HepG2 (cell line): ENCODE results near the gene RAD1. TPM values are rescaled to one million over a fixed set of nuclear protein-coding genes. Genes with fewer than 3 reads are reported as not detected.

Experiments
- ARNT ChIP-seq: fragments of 450-650 bp; IDR thresholded peaks from 2 replicates; pipeline ENCODE4 v1.6.1; 2017
- EED ChIP-seq: sonication (generic); formaldehyde crosslinking; IDR thresholded peaks from 2 replicates; pipeline ENCODE4 v1.5.0; 2020; ENCODE audit warnings: mild to moderate bottlenecking, missing genetic modification reagents
- GZF1 ChIP-seq: sonication (generic); formaldehyde crosslinking; IDR thresholded peaks from 2 replicates; pipeline ENCODE4 v1.5.1; 2020; ENCODE audit warnings: mild to moderate bottlenecking, missing genetic modification reagents
- PHF20 ChIP-seq: sonication (generic); formaldehyde crosslinking; IDR thresholded peaks from 2 replicates; pipeline ENCODE4 v1.5.0; 2020; ENCODE audit warnings: mild to moderate bottlenecking, missing genetic modification reagents
- SP140L ChIP-seq: sonication (generic); formaldehyde crosslinking; IDR thresholded peaks from 2 replicates; pipeline ENCODE4 v1.4.0; 2020; ENCODE audit warnings: missing genetic modification reagents, borderline replicate concordance
- THAP8 ChIP-seq: sonication (generic); formaldehyde crosslinking; IDR thresholded peaks from 2 replicates; pipeline ENCODE4 v1.5.1; 2020; ENCODE audit warnings: missing genetic modification reagents, mild to moderate bottlenecking, borderline replicate concordance
- ZNF512B ChIP-seq: sonication (generic); formaldehyde crosslinking; IDR thresholded peaks from 2 replicates; pipeline ENCODE4 v1.5.1; 2020; ENCODE audit warnings: missing genetic modification reagents, mild to moderate bottlenecking, borderline replicate concordance
- ZNF607 ChIP-seq: sonication (generic); formaldehyde crosslinking; IDR thresholded peaks from 2 replicates; pipeline ENCODE4 v1.5.1; 2020; ENCODE audit warnings: missing genetic modification reagents, mild to moderate bottlenecking, borderline replicate concordance
- ZNF724P ChIP-seq: sonication (generic); formaldehyde crosslinking; IDR thresholded peaks from 2 replicates; pipeline ENCODE4 v1.8.0; 2022; ENCODE audit warnings: missing genetic modification reagents, borderline replicate concordance
- polyA plus RNA-seq, 8 experiments: library from polyadenylated mRNA; depleted of rRNA in 3 of 8; stranded (reverse) in 7 of 8; unstranded in 1 of 8; fragments of >200 nt; fragmentation: Illumina TruSeq in 4 of 8; extraction: Trizol in 4 of 8; gene quantifications; 2 replicates each; pipeline versions ENCODE4 v1.2.1 to v1.2.3, GENCODE V29; 2011 to 2016; ENCODE audit warnings: low read depth in 4 of 8, missing spikeins in 1 of 8, mixed read lengths in 1 of 8; ENCODE audit not compliant: insufficient read depth in 1 of 8
- total RNA-seq, 5 experiments: library from RNA; depleted of rRNA; stranded (reverse); fragments of >200 nt; fragmentation: Illumina TruSeq; extraction: Trizol; gene quantifications; 2 replicates each; pipeline ENCODE4 v1.2.3, GENCODE V29; 2016; ENCODE audit warnings: low read depth in 1 of 5
- TF ChIP-seq, protein P1 (sequence below): sonication (generic); formaldehyde crosslinking; IDR thresholded peaks from 2 replicates; pipeline ENCODE4 v1.5.1; 2020; ENCODE audit warnings: missing genetic modification reagents, mild to moderate bottlenecking, borderline replicate concordance
- TF ChIP-seq, protein P2 (sequence below): IDR thresholded peaks from 2 replicates; pipeline ENCODE4 v1.4.0; 2020; ENCODE audit warnings: mild to moderate bottlenecking, missing genetic modification reagents

The RAD1 gene
- total and polyA plus RNA-seq, 2 of the 13 experiments (the other 11 are each of a cell fraction or from before 2014, with no cell fraction given), result 14.7 to 39.1 TPM

DNA sequence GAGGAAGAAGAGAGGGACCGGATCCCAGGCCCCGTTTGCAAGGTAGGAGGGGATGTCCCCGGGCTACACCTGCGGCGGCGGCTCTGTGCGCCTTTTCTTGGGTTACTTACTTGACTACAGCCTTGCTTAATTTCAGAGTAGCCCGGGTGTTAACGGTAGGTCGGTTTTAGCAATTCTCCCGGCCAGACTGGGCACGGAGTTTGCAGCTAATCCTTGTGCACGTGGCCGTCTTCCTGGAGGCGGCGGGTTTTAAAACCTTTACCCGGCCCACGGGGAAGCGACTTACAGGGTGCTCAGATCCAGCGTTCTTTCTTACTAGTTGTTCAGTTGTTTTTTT lies 520 bp upstream of the RAD1 start (continued):
- TF ChIP-seq ZNF512B (CRISPR knock-in tag) (0 out of 2 replicates have a peak, but pooled peaks have one; percentile 11), THAP8 (CRISPR knock-in tag) (0 out of 2 replicates have a peak, but pooled peaks have one; percentile 77), ZNF607 (CRISPR knock-in tag) (0 out of 2 replicates have a peak, but pooled peaks have one; percentile 33), GZF1 (CRISPR knock-in tag) (0 out of 2 replicates have a peak, but pooled peaks have one; percentile 14), PHF20 (CRISPR knock-in tag) (no peak), ZNF724P (CRISPR knock-in tag) (0 out of 2 replicates have a peak, but pooled peaks have one; percentile 2), ARNT (no peak), SP140L (CRISPR knock-in tag) (peak; percentile 3; the same call in 1 of the 2 replicates), EED (CRISPR knock-in tag) (0 out of 2 replicates have a peak, but pooled peaks have one; percentile 10)
- TF ChIP-seq, protein P1, sequence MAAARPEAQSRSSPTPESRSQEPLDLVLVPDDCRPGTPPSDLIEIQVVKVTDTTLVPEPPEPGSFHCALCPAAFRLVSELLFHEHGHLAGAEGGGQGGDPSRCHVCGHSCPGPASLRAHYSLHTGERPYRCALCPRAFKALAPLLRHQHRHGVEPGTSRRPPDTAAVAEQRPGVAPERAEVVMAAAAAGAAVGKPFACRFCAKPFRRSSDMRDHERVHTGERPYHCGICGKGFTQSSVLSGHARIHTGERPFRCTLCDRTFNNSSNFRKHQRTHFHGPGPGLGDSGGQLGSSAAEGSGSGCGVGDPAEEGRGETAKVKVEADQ, result no peak
- TF ChIP-seq, protein P2, sequence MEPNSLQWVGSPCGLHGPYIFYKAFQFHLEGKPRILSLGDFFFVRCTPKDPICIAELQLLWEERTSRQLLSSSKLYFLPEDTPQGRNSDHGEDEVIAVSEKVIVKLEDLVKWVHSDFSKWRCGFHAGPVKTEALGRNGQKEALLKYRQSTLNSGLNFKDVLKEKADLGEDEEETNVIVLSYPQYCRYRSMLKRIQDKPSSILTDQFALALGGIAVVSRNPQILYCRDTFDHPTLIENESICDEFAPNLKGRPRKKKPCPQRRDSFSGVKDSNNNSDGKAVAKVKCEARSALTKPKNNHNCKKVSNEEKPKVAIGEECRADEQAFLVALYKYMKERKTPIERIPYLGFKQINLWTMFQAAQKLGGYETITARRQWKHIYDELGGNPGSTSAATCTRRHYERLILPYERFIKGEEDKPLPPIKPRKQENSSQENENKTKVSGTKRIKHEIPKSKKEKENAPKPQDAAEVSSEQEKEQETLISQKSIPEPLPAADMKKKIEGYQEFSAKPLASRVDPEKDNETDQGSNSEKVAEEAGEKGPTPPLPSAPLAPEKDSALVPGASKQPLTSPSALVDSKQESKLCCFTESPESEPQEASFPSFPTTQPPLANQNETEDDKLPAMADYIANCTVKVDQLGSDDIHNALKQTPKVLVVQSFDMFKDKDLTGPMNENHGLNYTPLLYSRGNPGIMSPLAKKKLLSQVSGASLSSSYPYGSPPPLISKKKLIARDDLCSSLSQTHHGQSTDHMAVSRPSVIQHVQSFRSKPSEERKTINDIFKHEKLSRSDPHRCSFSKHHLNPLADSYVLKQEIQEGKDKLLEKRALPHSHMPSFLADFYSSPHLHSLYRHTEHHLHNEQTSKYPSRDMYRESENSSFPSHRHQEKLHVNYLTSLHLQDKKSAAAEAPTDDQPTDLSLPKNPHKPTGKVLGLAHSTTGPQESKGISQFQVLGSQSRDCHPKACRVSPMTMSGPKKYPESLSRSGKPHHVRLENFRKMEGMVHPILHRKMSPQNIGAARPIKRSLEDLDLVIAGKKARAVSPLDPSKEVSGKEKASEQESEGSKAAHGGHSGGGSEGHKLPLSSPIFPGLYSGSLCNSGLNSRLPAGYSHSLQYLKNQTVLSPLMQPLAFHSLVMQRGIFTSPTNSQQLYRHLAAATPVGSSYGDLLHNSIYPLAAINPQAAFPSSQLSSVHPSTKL (CRISPR knock-in tag), result no peak
